HG02759 (cell line): ENCODE data around the gene CGNL1.

Source experiments
- ATAC-seq: cut with Tn5 transposase; IDR thresholded peaks from one replicate; pipeline ENCODE4 v1.9.1; 2021; ENCODE audit warnings: mild to moderate bottlenecking, moderate library complexity; ENCODE audit not compliant: unreplicated experiment

The CGNL1 gene

GRCh38 chr15:57517030-57517671 is 140.8 kb downstream of the CGNL1 start:
- no peak for ATAC-seq

GRCh38 chr15:57518779-57519405 is 142.6 kb downstream of the CGNL1 start:
- no peak for ATAC-seq

DNA sequence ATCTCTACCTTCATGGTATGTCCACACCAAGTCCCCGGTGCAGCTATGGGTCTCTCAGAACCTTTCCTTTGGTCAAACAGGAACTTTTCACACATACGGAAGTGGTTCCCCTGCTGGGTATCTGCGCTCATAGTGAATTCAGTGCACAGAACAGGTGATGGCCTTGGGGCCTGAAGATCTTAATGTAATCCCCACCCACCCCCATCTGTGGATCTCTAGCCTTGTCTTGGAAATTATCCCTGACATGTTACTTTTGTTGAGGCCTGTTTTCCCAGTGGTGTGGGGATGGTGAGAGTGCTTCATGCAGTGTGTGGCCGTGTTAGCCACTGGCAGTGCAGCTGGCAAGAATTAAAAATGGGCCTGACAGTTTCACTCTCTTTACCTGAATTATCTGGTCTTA is 143.5 kb downstream of the CGNL1 start:
- ATAC-seq, result no peak

- ATAC-seq, result no peak
Measured at GRCh38 chr15:57521503-57521902, 145.2 kb downstream of the CGNL1 start.

DNA sequence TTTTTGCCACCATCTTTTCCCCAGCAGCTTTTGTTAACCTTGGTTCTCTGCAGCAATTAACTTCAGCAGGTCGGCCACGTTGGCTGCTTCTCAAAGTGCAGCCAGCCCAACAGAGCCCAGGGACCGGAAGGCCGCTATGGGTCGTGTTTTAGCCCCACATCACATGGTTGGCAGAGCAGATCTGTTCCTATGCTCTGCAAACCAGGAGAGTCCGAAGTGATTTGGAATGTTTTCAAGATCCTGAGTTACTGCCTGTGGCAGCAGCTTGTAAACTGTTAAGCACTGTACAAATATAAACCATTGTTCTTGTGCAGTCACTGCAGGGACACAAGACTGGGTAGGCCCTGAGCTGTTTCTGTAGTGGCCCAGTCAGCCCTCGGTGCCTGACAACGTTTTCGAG is 145.8 kb downstream of the CGNL1 start:
- no peak for ATAC-seq

GRCh38 chr15:57525581-57525980 is 149.3 kb downstream of the CGNL1 start:
- ATAC-seq, result no peak

GRCh38 chr15:57526076-57526475 is 149.8 kb downstream of the CGNL1 start:
- ATAC-seq, result no peak

- no peak for ATAC-seq
Measured at GRCh38 chr15:57526615-57527014, 150.3 kb downstream of the CGNL1 start.

- ATAC-seq, result peak; percentile 73
Measured at GRCh38 chr15:57527382-57528091, 151.2 kb downstream of the CGNL1 start.

DNA sequence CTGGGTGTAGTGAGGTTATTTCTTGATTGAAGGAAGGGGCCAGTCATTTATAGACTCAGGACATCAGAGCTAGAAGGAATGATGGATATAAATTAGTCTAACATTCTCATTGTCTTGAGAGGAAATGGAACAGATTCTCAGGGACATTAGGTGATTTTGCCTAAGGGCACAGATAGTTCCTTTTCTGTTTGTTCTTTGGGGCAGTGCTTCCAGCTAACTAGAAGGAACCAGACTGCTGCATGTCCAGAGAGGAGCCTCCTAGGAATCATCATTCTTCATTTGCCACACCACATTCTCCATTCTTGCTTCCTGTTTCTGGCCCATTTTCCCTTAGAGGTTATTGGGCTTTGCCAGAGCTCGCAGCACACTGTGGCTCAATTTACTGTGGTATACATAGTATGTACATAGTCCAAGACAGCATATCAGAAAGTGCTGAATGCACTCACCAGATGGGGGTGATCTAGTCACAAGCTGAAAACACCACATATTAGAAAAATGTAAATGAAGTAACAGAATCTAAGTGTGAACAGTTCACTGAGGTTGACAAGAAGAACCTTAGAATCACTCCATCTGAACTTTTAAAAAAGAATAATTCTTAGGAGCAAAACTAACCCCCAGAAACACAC is 152.7 kb downstream of the CGNL1 start:
- ATAC-seq, result no peak

- no peak for ATAC-seq
Measured at GRCh38 chr15:57529748-57530147, 153.4 kb downstream of the CGNL1 start.

DNA sequence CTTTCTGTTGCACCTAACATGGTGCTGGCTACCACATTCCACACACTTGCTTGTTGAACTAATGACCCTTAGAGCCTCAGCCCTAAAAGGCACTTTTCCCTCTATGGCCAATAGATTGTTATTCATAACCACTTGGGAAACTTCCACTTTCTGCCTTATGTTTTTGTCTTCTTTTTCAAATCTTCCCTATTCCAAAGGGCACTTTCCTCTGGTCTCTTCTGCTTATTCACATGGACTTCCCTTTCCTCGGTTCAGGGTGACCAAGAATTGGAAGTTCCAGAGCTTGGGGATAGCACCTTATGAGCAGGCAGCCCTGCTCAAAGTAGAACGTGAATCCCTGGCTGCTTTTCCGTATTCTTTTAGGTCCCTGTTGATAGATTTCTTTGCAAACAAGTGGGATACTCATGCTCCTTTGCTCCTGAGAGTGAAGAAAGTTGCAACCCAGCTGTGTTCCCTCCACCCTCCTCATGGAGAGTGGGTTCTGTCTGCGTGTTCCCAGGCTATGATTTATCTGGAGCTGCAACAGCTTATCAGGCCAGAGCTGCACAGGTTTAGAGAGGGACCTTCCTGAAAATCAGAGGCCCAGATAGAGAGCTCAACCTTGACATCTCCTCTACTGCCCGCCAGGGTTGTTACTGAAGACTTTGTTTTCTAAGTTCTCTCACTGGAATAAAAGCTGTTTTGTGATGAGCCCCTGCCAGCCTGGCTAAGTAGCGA is 156.6 kb downstream of the CGNL1 start:
- no peak for ATAC-seq

GRCh38 chr15:57533448-57533799 is 157.1 kb downstream of the CGNL1 start:
- ATAC-seq, result no peak

GRCh38 chr15:57534281-57534680 is 158.0 kb downstream of the CGNL1 start:
- ATAC-seq, result no peak

GRCh38 chr15:57537072-57537471 is 160.8 kb downstream of the CGNL1 start:
- no peak for ATAC-seq

DNA sequence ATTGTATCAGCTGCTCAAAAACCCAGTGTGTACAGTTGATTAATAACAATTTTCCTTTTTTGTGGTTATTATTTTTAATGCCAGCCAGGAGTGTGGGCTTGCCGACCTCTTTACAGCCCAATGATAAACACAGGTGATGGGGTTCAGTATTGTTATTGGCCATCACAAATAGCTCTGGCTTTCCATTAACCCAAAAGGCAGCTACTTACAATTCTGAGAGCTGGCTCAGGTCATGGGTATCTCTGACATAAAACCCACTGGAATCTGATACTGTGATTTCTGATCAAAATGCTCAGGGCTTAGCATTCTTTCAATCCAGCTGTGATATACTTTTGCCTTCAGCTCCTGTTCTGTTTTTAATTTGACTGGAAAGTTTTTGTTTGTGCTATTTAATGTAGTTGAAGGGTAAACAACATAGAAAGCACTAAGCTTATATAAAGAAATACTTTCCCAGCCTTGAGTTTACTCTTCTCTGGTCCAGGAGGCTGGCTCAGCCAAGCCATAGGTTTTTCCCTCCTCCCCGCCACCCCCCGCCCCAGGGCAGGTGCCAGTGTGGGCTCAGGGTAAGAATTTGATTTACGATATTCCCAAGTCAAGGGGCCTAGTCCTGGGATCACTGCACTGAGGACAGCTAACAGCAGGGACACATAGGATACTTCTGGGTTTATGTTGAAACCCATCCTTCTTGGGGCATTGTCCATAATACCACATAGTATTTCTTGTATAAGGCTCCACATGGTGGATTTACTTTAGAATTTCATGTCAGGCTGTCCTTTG is 161.4 kb downstream of the CGNL1 start:
- no peak for ATAC-seq

- no peak for ATAC-seq
Measured at GRCh38 chr15:57538265-57538529, 161.9 kb downstream of the CGNL1 start.

- no peak for ATAC-seq
Measured at GRCh38 chr15:57538821-57539220, 162.5 kb downstream of the CGNL1 start.

DNA sequence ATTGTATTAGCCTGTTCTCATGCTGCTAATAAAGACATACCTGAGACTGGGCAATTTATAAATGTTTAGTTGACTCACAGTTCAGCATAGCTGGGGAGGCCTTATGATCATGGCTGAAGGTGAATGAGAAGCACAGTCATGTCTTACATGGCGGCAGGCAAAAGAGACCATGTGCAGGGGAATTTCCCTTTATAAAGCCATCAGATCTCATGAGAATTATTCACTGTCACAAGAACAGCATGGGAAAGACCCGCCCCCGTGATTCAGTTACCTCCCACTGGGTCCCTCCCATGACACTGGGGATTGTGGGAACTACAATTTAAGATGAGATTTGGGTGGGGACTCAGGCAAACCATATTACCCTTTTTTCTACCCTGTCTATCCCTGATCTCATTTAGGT is 163.9 kb downstream of the CGNL1 start:
- no peak for ATAC-seq

GRCh38 chr15:57540736-57541135 is 164.4 kb downstream of the CGNL1 start:
- ATAC-seq, result peak; percentile 94

DNA sequence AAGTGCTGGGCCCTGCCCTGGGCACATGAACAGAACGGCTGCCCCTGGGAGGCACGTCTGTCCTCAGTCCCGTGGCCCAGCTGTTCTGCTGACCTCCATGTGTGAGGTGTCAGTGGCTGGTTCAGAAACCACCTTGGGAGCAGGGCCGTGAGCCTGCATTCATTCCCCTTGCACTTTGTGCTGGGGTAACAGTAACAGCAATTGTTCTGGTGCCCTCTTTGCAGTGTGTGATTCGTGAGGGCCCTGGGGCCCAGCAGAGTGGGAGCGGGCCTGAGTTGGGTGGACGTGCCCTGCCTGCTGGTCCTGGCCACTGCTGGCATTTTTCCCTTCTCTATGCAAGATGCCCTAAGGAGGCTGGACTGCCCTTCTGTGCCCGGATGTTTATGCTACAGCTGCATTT is 165.0 kb downstream of the CGNL1 start:
- no peak for ATAC-seq
